Measurements from ENCODE around the gene PDE3A. TPM values are rescaled to one million over a fixed set of nuclear protein-coding genes. Genes with fewer than 3 reads are reported as not detected.

PDE3A gene
- total RNA-seq, 6 experiments from 2014 or later = 0.79 to 2.4 (median 1.3) TPM

- no peak for ATAC-seq
- DNase-seq = no peak
- Histone ChIP-seq H3K36me3 (no peaks in the 10 kb centered on the region), H3K27ac (no peak overlapping the region), H3K4me3 (no peak overlapping the region), H3K9me3 (no peaks in the 10 kb centered on the region), H3K27me3 (no peaks in the 10 kb centered on the region), H3K4me1 (no peaks in the 10 kb centered on the region)
- intact Hi-C loops (cut with DNase I) = no loop called here
- TF ChIP-seq POLR2A (IDR thresholded peaks at IDR 0.05) = no peak
- no peak for TF ChIP-seq CTCF (IDR thresholded peaks at IDR 0.05)
- WGBS (ENCODE audit: insufficient coverage, low coverage, low lambda C conversion rate, missing lambda C conversion rate) = 73% methylated on average over 2 of the region's 2 CpGs
Observed at GRCh38 chr12:20448781-20449180, 80.4 kb downstream of the PDE3A start.

GRCh38 chr12:20450591-20451180 lies 82.3 kb downstream of the PDE3A start:
- no peak for ATAC-seq
- H3K4me1 ChIP-seq = no peaks in the 10 kb centered on the region
- intact Hi-C loops (cut with DNase I) = no loop called here
- H3K9me3 ChIP-seq = no peaks in the 10 kb centered on the region
- TF ChIP-seq CTCF (IDR thresholded peaks at IDR 0.05) = no peak
- TF ChIP-seq POLR2A (IDR thresholded peaks at IDR 0.05) = no peak
- H3K27ac ChIP-seq = no peak overlapping the region
- no peaks in the 10 kb centered on the region for H3K36me3 ChIP-seq
- no peak for DNase-seq
- WGBS (ENCODE audit: insufficient coverage, low coverage, low lambda C conversion rate, missing lambda C conversion rate) = 56% methylated on average over 2 of the region's 2 CpGs
- H3K27me3 ChIP-seq = no peaks in the 10 kb centered on the region
- no peak overlapping the region for H3K4me3 ChIP-seq

- Histone ChIP-seq H3K27me3 (no peaks in the 10 kb centered on the region), H3K36me3 (no peaks in the 10 kb centered on the region), H3K4me1 (no peaks in the 10 kb centered on the region), H3K4me3 (no peak overlapping the region), H3K9me3 (no peaks in the 10 kb centered on the region), H3K27ac (no peak overlapping the region)
- ATAC-seq = no peak
- TF ChIP-seq POLR2A (IDR thresholded peaks at IDR 0.05) (no peak), CTCF (IDR thresholded peaks at IDR 0.05) (no peak)
- intact Hi-C loops (cut with DNase I) = no loop called here
- DNase-seq = no peak
- WGBS (ENCODE audit: insufficient coverage, low coverage, low lambda C conversion rate, missing lambda C conversion rate) = 57% methylated on average over 2 of the region's 3 CpGs
Observed at GRCh38 chr12:20451761-20452160, 83.4 kb downstream of the PDE3A start.

GRCh38 chr12:20452496-20453010 lies 84.2 kb downstream of the PDE3A start:
- Histone ChIP-seq H3K36me3 (no peaks in the 10 kb centered on the region), H3K27me3 (no peaks in the 10 kb centered on the region), H3K4me3 (no peak overlapping the region), H3K4me1 (no peaks in the 10 kb centered on the region), H3K27ac (no peak overlapping the region), H3K9me3 (no peaks in the 10 kb centered on the region)
- WGBS (ENCODE audit: insufficient coverage, low coverage, low lambda C conversion rate, missing lambda C conversion rate) = 43% methylated on average over 4 of the region's 4 CpGs
- no peak for DNase-seq
- TF ChIP-seq CTCF (IDR thresholded peaks at IDR 0.05) (no peak), POLR2A (IDR thresholded peaks at IDR 0.05) (no peak)
- ATAC-seq = no peak
- intact Hi-C loops (cut with DNase I) = no loop called here
